Right ventricle myocardium inferior (tissue), 1 donor: ENCODE data around the gene LEUTX. TPM values are rescaled to one million over a fixed set of nuclear protein-coding genes. Genes with fewer than 3 reads are reported as not detected.

Experiments
- ATAC-seq: fragments of 200-7000 bp; cut with Tn5 transposase; one replicate; pipeline ENCODE4 v1.9.1; 2020; ENCODE audit warnings: mild to moderate bottlenecking, moderate library complexity
- DNase-seq: peaks from one replicate; pipeline ENCODE4 v3.0.0; 2021; ENCODE audit errors: missing footprints
- intact Hi-C: fragments of 100-400 bp; cut with DNase I; formaldehyde crosslinking; loops from one replicate; pipeline ENCODE4 v1.11.0; 2022
- total RNA-seq: library from RNA; stranded (reverse); fragmentation: NEBNext Ultra II Directional; extraction: Animal tissue kit (Norgen Biotek cat#: 25700); gene quantifications from one replicate; pipeline ENCODE4 v1.2.1, GENCODE V29; 2021
- donor health status: DM: no; HTN: yes; CAD: no; lungs with severe emphysema.

LEUTX gene
- total RNA-seq, 1 donor from 2014 or later = not detected

DNA sequence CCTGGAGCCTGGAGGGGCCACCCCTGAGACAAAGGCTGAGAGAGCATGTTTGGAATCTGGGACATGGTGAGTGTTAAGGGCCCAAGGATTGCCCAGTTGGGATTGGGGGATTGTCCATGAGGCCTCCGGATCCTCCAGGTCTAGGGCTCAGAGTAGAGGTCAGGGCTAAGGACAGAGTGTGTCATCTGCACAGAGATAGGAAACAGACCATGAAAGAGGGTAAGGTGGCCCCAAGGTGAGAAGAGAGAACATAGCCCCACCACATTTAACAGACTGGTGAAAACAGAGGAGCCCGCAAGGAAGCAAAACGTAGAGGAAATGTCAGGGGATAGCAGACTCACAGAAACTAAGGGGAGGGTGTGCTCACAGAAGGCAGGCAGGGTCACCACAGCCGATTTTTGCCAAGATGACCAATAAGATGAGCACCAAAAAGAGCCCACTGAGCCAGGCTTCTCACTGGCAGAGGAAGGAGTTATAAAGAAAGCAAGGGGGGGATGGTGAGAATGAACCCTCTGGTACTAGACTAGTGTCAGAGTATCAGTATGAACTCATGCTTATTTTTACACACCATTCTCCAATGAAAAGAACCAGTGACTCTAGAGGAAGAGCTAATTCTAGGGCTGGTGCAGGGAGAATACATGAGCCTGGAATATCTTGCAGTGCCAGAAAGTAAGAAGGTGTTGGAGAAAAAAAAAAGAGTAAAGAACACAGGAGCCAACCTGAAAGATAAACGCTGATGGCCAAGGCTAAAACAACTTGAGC lies 37.8 kb downstream of the LEUTX start:
- DNase-seq (no peak), ATAC-seq (peak; percentile 52)
- intact Hi-C loops = no loop called here

DNA sequence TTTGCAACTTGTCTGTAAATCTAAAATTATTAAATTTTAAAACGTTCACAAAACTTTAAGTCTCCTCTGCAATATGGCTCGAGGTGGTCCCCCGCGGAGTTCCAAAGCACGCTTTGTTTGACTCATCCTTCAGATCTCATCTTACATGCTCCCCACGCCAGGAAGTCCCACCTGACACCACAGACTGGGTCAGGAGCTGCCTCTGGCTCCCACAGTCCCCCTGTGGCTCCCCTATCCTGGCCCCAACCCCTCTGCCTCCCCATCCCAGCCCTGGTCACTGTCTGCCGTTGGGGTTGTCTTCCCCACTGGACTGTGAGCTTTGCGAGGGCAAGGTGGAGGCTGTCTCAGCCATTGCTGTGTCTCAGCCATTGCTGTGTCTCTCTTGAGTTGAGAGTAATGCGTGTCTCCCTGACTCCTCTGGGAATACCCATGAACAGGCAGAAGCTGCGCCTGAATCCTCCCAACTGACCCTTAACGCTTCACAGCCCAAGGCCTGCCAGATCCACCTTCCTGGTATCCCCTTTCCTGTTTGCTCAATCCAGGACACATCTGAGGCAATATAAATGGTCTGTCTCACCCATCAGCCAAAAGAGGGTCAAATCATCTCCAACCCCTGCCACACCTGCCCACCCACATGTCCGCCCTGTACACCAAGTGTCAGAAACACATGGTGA lies 39.4 kb downstream of the LEUTX start:
- intact Hi-C loops = no loop called here
- ATAC-seq (no peak), DNase-seq (no peak)

DNA sequence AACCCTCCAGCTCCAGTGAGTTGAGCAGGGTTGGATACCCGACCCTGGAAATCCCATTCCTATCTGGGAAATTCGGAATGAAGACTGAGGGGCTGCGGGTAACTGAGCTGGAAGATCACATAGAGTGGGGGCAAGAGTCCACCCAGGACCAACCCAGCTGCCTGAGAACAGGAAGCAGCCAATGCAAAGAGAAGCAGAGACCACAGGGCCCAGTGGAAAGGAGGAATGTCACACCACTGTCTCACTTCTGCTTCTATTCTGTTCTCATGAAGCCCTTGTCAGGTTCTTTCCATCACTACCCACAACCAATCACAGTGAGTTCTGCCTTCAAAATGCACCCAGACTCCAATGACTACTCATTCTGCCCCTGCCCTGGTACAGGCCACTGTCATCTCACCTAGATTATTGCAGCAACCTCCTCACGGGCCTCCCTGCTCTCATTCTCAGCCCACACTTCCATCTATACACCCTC lies 40.0 kb downstream of the LEUTX start:
- ATAC-seq = no peak
- intact Hi-C loops = no loop called here
- no peak for DNase-seq

DNA sequence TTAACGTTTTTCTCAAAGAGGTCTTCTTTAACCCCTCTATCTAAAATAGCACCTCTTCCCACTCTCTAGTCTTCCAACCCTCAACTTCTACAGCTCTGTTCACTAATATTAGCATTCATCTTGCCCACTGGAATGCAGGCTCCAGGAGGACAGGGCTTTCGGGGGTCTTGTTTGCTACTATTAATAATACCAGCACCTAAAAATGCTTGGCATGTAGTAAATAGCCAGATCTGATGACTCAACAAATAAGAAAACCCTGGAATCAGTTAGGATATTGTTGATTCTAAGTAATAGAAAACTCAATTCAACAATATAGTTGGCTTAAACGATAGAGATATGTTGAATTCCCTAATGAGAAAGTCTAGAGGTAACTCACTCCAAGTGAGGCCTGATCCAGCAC lies 41.1 kb downstream of the LEUTX start:
- intact Hi-C loops = no loop called here
- no peak for DNase-seq
- no peak for ATAC-seq

DNA sequence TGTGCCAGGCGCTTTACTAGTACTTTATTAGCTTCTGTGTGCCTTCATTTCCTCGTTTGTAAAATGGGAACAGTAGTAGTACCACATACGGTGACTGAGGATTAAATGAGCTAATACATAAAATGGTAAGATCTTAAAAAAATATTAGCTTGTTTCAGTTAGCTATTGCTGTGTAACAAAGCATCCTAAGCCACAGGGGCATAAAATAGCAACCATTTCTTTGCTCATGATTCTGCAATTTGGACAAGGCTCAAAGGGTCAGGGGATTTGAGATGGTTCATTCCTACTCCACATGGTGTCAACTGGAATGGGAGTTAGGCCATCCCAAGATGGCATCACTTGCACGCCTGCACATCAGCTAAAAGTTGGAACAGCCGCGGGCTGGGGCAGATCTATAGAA lies 42.0 kb downstream of the LEUTX start:
- DNase-seq = no peak
- intact Hi-C loops = no loop called here
- no peak for ATAC-seq

DNA sequence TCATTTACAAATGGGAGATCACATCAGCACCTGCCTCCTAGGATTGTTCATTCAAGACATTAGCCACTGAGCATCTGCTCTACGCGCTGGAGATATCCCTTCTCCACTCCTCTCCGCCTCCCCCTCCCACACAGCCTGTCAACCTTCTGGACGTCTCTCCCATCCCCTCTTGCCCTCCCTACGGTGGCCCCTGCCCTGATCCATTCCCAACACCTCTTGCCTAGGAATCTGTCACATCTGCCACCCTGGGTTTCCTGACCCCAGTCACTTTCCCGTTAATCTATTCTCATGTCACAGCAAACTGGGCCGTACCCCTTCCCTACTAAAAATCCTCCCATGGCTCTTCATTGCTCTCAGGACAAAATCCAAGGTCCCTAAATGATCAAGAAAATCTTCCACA lies 45.0 kb downstream of the LEUTX start:
- no peak for ATAC-seq
- DNase-seq = no peak
- intact Hi-C loops = no loop called here

DNA sequence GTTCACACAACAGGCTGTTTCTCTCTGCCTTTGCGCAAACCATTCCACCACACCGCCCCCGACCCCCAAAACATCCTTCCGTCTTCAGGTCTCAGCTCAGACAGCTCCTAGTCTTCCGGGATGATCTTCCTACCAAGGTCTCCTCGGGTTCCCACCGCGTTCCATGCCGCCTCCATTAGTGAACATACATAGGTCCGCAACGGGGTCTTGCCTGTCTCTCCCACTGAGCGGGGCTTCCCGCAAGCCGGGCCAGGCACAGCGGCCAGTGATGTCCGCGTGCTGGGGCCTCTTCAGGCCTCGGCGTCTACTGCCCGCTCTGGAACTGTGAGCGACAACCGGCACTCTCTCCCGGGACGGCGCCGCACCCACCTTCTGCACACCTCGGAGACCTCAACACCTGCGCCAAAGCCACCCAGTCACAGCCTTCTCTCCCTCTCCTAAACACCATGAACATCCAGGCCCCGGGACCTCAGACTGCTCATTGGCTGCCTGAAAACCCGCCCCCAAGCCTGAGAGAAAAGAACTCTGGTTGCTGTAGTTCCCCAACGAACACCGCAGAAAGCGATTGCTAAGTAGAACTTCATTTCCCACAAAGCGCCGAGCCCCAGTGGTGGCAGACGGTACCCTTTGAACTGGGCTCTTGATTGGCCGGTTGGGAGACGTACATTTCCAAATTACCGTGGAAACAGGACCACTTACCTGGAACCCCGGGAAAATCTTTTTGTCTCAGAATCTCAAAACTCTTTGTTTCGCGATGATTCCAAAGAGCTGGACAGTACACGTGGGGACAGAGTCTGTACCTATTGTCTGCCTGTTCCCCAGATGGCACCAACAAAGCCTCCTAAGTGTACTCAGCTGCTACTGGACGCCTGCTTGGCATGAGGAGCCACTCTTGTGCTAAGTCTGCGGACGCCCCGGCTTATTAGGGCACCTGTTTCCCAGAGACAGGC lies 45.8 kb downstream of the LEUTX start:
- intact Hi-C loops = no loop called here
- DNase-seq (peak; percentile 92), ATAC-seq (peak; percentile 96)

DNA sequence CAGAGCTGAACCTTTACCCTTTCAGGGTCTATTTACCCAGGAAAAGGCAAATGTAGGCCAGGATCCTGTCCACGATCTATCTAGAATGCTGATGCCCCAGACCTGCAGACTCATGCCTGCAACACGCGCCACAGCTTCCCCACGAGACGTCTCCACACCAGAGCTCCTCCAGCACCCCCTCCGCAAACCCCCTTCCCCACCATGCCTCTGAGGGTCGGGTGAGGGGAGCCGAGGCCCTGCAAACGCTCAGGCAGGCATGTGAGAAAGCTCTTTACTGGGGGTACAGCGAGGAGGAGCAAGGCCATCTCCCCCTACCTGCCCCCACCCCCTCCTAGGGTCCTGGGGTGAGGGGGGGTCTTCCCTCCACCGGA lies 46.4 kb downstream of the LEUTX start:
- ATAC-seq (no peak), DNase-seq (no peak)
- intact Hi-C loops = no loop called here

DNA sequence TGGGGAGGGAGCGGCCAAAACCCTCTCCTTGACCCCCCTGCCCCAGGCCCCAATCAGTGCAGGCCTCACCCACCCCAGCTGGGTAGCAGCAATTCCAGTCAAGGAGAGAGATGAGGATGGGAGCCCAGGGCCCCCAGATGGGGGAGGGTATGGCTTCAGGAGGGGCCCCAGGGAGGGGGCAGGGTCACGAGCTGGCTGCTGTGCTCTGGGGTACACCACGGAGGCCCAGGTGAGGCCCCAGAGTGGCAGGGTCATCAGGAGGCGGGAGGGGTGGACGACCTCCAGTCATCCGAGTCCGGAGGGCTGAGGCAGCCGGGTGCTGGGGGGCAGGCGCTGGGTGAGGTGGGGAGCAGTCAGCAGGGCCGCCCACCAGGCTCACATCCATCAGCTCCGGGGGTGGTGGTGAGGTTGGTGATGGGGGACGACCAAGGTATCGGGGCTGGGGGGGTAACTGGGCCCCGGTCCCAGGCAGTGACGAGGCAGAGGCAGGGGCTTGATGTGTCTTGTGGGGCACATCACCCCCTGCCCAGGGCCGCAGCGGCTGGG lies 47.0 kb downstream of the LEUTX start:
- intact Hi-C loops = no loop called here
- no peak for ATAC-seq

DNA sequence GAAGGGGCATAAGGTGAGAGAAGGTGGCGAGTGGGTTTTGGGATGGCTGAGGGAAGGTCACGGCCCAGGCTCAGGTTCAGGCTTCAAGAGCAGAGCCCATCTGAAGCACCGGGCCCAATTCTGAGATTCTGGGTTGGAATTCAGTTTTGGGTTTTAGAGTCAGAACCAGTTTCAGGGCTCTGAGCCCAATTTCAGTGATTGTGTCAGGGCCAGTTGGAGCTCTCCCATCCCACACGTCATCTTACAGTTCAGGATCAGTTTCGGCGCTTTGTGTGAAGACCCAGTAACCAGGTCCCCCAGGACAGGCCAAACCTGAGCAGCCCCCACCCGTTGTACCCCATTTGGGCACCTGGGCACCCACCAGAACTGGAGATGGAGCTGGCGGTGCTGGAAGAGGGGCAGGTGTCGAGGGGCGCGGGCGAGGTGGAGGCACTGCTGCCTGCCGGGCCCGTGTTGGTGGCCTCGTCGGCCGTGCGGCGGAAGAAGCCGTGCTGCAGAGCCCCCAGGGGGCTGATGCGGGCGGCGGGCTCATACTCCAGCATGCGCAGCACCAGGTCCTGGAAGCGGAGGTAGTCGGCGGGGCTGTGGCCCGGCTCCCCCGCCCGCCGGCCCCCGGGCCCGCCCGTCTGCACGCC lies 47.8 kb downstream of the LEUTX start:
- intact Hi-C loops = no loop called here
- ATAC-seq (no peak), DNase-seq (no peak)

More for the DNA sequence above, 47.0 kb downstream of the LEUTX start:
- no peak for DNase-seq

DNA sequence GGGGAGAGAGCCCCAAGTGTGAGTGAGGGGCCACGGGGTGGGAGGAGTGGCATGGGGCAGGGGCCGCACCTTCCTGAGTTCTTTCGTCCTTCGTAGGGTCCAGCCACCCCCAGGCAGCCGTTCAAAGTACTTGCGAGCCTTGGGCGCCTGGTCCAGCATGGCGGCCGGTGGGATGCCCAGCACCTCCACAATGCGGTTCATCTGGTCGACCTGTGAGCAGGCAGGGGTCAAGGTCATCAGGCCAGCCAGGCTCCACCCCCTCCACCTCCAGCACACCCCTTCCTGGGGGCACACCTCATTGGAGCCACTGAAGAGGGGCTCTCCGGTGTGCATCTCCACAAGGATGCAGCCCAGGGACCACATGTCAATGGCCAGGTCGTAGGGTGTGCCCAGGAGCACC lies 48.6 kb downstream of the LEUTX start:
- intact Hi-C loops = no loop called here
- ATAC-seq = no peak
- DNase-seq = no peak

DNA sequence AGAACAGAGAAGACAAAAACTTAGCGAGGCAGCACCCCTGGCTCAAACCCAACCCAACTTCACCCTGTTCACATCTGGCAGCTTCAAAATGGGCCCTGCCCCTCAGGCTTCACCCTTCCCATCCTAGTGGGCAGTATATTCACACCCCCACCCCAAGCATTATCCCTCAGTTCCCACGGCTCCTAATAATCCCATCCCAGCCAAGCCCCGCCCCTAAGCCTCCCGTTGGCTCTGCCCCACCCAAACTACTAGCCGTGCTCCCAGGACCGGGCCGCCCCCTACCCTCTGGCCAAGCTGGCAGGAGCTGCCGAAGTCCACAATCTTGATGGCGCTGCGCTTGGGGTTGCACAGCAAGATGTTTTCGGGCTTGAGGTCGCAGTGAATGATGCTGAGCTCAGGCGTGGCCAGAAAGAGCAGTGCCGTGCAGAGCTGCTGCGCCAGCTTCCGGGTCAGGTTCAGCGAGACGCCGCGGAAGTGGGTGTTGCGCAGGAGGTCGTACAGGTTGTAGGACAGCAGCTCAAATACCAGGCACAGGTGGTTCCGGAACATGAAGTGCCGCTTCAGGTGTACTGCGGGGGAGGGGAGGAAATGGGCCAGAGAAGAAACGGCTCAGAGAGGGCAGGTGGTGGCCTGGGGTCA lies 49.5 kb downstream of the LEUTX start:
- DNase-seq (no peak), ATAC-seq (no peak)
- intact Hi-C loops = no loop called here

DNA sequence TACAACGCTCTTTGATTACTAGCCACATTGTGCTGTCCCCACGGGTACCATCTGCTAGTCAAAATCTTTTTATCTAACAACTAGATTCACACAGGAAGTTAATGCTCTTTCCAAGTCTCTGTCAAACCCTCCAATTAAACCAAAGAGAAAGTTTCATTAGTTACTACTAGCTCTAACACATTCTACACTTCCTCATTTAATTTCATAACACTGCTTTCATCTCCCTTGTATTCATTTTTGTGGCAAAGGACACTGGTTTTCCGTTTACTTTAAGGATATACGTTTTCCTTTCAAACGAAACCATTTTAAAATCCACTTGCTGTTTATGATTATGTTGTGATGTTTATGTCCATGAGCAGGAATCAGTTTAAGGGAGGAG lies 50.0 kb downstream of the LEUTX start:
- intact Hi-C loops = no loop called here
- DNase-seq = no peak

DNA sequence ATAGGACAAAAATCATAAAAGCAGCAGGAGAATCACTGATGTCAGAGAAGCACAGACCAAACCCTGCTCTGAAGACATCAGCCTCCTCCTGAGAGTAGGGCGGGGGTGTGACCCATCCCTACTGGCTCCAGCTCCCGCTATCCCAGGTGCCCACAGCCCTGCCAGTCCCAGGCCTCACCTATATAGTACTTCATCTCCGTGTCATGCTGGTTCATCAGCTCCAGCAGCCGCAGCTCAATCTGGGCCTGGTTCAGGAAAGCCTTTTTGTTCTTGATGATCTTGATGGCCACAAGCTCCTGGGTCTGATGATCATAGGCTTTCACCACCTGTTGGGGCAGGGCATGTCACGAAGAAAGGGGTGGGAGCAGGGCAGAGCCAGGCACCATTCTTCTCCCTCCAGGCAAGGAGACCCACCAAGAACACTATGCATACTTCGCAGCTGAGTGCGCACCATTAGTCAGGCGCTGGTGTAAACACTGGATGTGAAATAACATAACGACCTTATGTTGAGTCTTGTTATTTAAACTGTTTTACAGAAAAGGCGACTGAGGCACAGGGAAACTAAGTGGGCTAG lies 51.1 kb downstream of the LEUTX start:
- intact Hi-C loops = no loop called here
- DNase-seq (no peak), ATAC-seq (no peak)

More for the DNA sequence above, 50.0 kb downstream of the LEUTX start:
- no peak for ATAC-seq

DNA sequence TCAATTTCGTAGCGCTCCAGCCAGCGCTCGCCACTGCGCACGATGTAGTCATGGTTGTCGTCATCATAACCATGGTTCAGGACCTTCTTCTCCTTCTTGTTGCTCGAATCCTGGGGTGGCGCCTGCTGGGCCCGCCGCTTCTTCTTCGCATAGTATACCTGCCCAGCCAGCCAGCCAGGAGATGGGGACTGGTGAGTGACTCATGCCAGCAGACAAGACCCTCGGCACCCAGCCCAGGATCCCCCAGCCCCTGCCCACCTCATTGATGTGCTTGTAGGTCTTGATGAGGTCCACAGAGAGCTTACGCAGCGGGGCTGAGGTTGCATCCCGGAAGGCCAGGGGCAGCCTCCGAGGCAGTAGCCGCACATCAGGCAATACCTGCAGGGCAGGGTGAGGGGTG lies 51.8 kb downstream of the LEUTX start:
- intact Hi-C loops = no loop called here
- DNase-seq = no peak
- no peak for ATAC-seq

DNA sequence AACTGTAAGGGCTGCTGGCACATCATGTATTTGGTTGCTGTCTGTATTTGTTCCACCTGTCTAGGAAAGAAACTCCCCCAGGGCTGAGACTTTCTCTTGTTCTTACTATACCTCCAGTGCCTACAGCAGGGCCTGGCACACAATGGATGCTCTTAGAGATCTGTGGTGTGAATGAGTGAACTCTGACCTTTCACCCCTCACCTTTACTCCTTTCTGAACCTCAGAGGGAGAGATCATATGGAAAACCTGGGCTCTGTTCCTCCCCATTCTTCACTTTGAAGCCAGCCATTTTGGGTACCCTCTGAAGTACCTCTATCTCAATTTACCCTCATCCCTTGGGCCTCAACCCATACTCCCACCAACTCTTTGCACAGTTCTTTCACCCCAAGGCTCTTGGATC lies 52.2 kb downstream of the LEUTX start:
- DNase-seq = no peak
- no peak for ATAC-seq
- intact Hi-C loops = no loop called here

DNA sequence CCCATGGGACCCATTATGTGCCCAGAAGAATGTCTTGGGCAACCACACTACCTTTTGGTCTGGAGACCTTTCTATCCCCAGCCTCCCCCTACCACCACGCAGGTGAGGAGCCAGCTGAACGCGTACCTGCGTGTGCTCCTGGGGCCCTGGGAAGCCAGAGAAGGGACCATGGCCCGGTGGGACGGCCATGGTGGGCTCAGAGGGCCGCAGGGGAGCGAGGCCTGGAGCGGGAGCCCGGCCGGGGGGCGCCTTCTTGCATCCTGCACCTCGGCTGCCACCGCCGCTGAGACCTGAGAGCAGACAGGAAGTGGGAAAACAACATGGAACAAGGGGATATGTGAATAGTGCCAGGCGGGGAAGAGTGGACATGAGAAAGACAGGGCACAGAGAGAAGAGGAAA lies 53.0 kb downstream of the LEUTX start:
- intact Hi-C loops = no loop called here
- ATAC-seq (no peak), DNase-seq (no peak)
